Parathyroid adenoma (tissue), 2 donors: Measurements from ENCODE around the gene FAM162A.

Source experiments
- H2AFZ ChIP-seq: fragments of 300-600 bp; sonication (generic); one replicate; pipeline ENCODE4 v1.7.0; 2017; ENCODE audit warnings: antibody characterized with exemption, mild to moderate bottlenecking
- H3K27ac ChIP-seq: fragments of 300-600 bp; sonication (generic); one replicate; pipeline ENCODE4 v1.7.0; 2017
- H3K27me3 ChIP-seq: fragments of 300-600 bp; sonication (generic); one replicate; pipeline ENCODE4 v1.7.0; 2017; ENCODE audit warnings: low read length; ENCODE audit not compliant: control insufficient read depth, insufficient read depth
- H3K36me3 ChIP-seq: fragments of 300-600 bp; sonication (generic); one replicate; pipeline ENCODE4 v1.7.0; 2017; ENCODE audit warnings: low read length; ENCODE audit not compliant: control insufficient read depth, insufficient read depth
- H3K4me1 ChIP-seq: fragments of 300-600 bp; sonication (generic); one replicate; pipeline ENCODE4 v1.7.0; 2017; ENCODE audit warnings: control low read depth
- H3K4me2 ChIP-seq: fragments of 300-600 bp; sonication (generic); one replicate; pipeline ENCODE4 v1.7.0; 2017; ENCODE audit warnings: low read length
- H3K4me3 ChIP-seq: fragments of 300-600 bp; sonication (generic); one replicate; pipeline ENCODE4 v1.7.0; 2017; ENCODE audit warnings: low read depth, low read length
- H3K79me2 ChIP-seq: fragments of 300-600 bp; sonication (generic); one replicate; pipeline ENCODE4 v1.7.0; 2017; ENCODE audit warnings: control low read depth
- H3K9ac ChIP-seq: fragments of 300-600 bp; sonication (generic); one replicate; pipeline ENCODE4 v1.7.0; 2017; ENCODE audit warnings: mild to moderate bottlenecking
- H3K9me3 ChIP-seq: fragments of 300-600 bp; sonication (generic); one replicate; pipeline ENCODE4 v1.7.0; 2017; ENCODE audit warnings: low read length; ENCODE audit not compliant: control insufficient read depth
- CTCF ChIP-seq: fragments of 300-600 bp; sonication (generic); IDR thresholded peaks from one replicate; pipeline ENCODE4 v1.7.0; 2017; ENCODE audit warnings: antibody characterized with exemption, mild to moderate bottlenecking
- donor health status: primary hyperparathyroidism.

Gene FAM162A, protein sequence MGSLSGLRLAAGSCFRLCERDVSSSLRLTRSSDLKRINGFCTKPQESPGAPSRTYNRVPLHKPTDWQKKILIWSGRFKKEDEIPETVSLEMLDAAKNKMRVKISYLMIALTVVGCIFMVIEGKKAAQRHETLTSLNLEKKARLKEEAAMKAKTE

DNA sequence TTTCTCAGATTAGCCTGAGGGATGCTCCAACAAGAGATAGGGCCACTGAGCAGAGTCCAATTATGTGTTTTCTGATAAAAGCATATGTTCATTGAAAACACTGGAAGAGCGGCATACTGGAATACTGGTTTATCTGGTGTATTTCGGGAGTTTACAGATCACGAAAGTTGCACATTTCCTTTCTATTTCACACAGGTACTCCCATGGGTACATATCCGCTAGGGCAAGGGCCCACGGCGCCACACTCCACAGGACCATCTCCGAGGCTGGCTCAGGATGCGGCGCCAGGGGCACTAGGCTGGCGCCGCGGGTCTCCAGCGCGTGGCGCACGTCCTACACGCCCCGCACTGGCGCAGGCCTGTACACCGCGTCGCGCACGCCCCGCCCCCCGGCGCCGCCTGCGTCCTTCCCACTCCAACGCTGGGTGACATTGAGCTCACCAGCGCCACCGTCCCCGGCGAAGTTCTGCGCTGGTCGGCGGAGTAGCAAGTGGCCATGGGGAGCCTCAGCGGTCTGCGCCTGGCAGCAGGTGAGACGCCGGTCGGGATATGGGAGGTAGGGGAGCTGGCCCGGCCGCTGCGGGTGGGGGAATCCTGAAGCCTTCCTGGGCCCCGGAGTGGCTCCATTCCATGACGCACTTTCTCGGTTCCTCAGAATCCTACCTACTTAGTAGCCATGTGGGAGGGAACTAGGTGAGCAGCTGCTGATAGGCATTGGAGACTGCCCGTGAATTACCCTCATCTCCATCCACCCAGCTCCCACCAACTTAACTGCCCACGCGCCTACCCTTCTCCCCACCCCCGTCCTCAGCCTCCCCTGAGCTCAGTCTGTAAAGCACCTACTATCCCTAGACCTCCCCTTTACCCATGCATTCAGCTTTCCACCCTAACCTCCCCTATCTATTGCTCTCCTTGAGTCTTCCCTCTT, at the start of gene FAM162A:
Gene FAM162A, plus strand, starts transcription at position 412 of the 927 bp plus-strand sequence. Its CDS starts 84 bp downstream, at position 496.
- peak; percentile 88 for TF ChIP-seq CTCF

GRCh38 chr3:122342803-122343202, 41.2 kb upstream of the FAM162A start:
- no peaks in the 10 kb centered on the region for H3K36me3 ChIP-seq
- no peaks in the 10 kb centered on the region for H3K27me3 ChIP-seq
- H3K4me1 ChIP-seq: no peaks in the 10 kb centered on the region
- no peak overlapping the region for H2AFZ ChIP-seq
- H3K27ac ChIP-seq: no peak overlapping the region
- no peak overlapping the region for H3K9ac ChIP-seq
- H3K4me2 ChIP-seq: no peak overlapping the region
- TF ChIP-seq CTCF: no peak
- no peaks in the 10 kb centered on the region for H3K79me2 ChIP-seq
- H3K4me3 ChIP-seq: no peak overlapping the region
- no peaks in the 10 kb centered on the region for H3K9me3 ChIP-seq

More for the DNA sequence above, at the start of gene FAM162A:
- H3K27ac ChIP-seq: peak within 1 kb of the TSS; percentile 88
- H3K79me2 ChIP-seq: peaks cover 18% of the 10 kb centered on the region
- H3K4me2 ChIP-seq: peak within 1 kb of the TSS; percentile 65
- H2AFZ ChIP-seq: peak within 1 kb of the TSS; percentile 93
- no peaks in the 10 kb centered on the region for H3K9me3 ChIP-seq
- H3K4me3 ChIP-seq: peak within 1 kb of the TSS; percentile 66
- H3K36me3 ChIP-seq: no peaks in the 10 kb centered on the region
- H3K4me1 ChIP-seq: no peaks in the 10 kb centered on the region
- peak within 1 kb of the TSS; percentile 73 for H3K9ac ChIP-seq
- no peaks in the 10 kb centered on the region for H3K27me3 ChIP-seq

DNA sequence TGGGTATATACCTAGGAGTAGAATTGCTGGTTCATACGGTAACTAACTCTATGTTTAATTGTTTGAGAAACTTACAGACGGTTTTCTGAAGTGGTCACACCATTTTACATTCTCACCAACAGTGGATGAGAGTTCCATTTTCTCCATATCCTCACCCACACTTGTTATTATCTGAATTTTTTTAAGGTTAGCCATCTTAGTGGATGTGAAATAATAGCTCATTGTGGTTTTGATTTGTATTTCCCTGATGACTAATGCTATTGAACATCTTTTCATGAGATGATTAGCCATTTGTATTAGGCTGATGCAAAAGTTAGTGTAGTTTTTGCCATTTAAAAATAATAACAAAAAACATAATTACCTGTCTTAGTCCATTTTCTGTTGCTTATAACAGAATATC, 40.3 kb upstream of the FAM162A start:
- Histone ChIP-seq H3K36me3 (no peaks in the 10 kb centered on the region), H3K4me1 (no peaks in the 10 kb centered on the region), H3K4me3 (no peak overlapping the region), H3K79me2 (no peaks in the 10 kb centered on the region), H3K27ac (no peak overlapping the region), H3K9me3 (no peaks in the 10 kb centered on the region), H3K9ac (no peak overlapping the region), H3K27me3 (no peaks in the 10 kb centered on the region), H2AFZ (no peak overlapping the region), H3K4me2 (no peak overlapping the region)
- TF ChIP-seq CTCF: no peak

DNA sequence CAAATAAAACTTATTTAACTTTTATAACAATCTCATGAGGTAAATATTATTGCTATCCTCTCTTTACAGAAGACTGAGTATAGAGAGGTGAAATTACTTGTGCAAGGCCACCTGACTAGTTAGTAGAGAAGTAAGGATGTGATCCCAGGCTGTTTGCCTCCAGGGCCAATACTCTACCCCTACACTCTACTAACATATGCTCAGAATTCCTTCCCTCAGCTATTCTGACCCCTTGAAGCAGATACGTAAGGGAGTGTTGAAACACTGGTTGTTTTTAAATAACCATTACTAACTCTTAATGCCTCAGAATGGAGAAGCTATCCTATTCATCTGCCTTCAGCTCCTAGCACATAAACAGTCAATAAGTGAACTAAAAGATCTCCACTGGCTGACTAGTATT, 34.8 kb upstream of the FAM162A start:
- no peak for TF ChIP-seq CTCF
- Histone ChIP-seq H3K4me3 (no peak overlapping the region), H3K4me1 (peaks cover 11% of the 10 kb centered on the region), H3K4me2 (no peak overlapping the region), H3K27me3 (no peaks in the 10 kb centered on the region), H3K9me3 (no peaks in the 10 kb centered on the region), H3K36me3 (no peaks in the 10 kb centered on the region), H3K27ac (no peak overlapping the region), H2AFZ (no peak overlapping the region), H3K9ac (no peak overlapping the region), H3K79me2 (no peaks in the 10 kb centered on the region)
